SK-N-SH (cell line): ENCODE data around the gene HDAC4. TPM values are rescaled to one million over a fixed set of nuclear protein-coding genes. Genes with fewer than 3 reads are reported as not detected.

ENCODE experiments used
- CTCF ChIA-PET: fragments of 300-600, 350-600 bp; formaldehyde crosslinking; extraction: SDS; loops from one replicate; lab custom pipeline; 2021; lab: Yijun Ruan, JAX
- POLR2A ChIA-PET: fragments of 350-600 bp; sonication (Branson Sonifier 250); formaldehyde crosslinking; extraction: SDS; loops from one replicate; lab custom pipeline; 2020; ENCODE audit warnings: antibody characterized with exemption, inconsistent platforms; lab: Yijun Ruan, JAX
- DNase-seq: peaks from one replicate; pipeline ENCODE4 v3.0.0; 2012
- H2AFZ ChIP-seq: fragments of 200-600 bp; sonication (generic); 2 replicates; pipeline ENCODE4 v1.8.1; 2016; ENCODE audit warnings: antibody characterized with exemption, mild to moderate bottlenecking, low read depth
- H3F3A ChIP-seq: fragments of 200-600 bp; sonication (generic); replicated peaks from 2 replicates; pipeline ENCODE3; 2016; ENCODE audit warnings: antibody characterized with exemption, mild to moderate bottlenecking; ENCODE audit not compliant: insufficient read depth
- H3K27ac ChIP-seq, 2 experiments: fragments of 200-500 bp in 1 of 2; fragments of 200-600 bp in 1 of 2; sonication (Bioruptor generic) in 1 of 2; sonication (generic), shearing (Covaris generic) in 1 of 2; 2 replicates each; pipeline versions ENCODE4 v1.5.1 to v1.6.1; 2014 to 2016; ENCODE audit warnings: low read depth in 2 of 2, inconsistent platforms in 1 of 2, low read length in 1 of 2, mild to moderate bottlenecking in 1 of 2, mixed read lengths in 1 of 2
- H3K27me3 ChIP-seq: fragments of 200-600 bp; sonication (generic), shearing (Covaris generic); 2 replicates; pipeline ENCODE4 v1.6.1; 2016; ENCODE audit warnings: mixed run types; ENCODE audit not compliant: insufficient read depth
- H3K36me3 ChIP-seq, 2 experiments: fragments of 200-500 bp in 1 of 2; fragments of 200-600 bp in 1 of 2; sonication (Bioruptor generic) in 1 of 2; sonication (generic) in 1 of 2; replicated peaks in 1 of 2; 2 replicates each; pipeline versions ENCODE3 to v1.5.1; 2014 to 2016; ENCODE audit warnings: low read length in 1 of 2, mild to moderate bottlenecking in 1 of 2; ENCODE audit not compliant: insufficient read depth in 2 of 2, control insufficient read depth in 1 of 2
- H3K4me1 ChIP-seq, 2 experiments: fragments of 200-500 bp in 1 of 2; fragments of 200-600 bp in 1 of 2; sonication (Bioruptor generic) in 1 of 2; sonication (generic), shearing (Covaris generic) in 1 of 2; 2 replicates each; pipeline versions ENCODE4 v1.5.1 to v1.6.1; 2014 to 2016; ENCODE audit warnings: low read depth in 1 of 2, low read length in 1 of 2, mixed run types in 1 of 2; ENCODE audit not compliant: insufficient read depth in 2 of 2, control insufficient read depth in 1 of 2
- H3K4me2 ChIP-seq: fragments of 200-600 bp; sonication (generic), shearing (Covaris generic); 2 replicates; pipeline ENCODE4 v1.6.1; 2017; ENCODE audit warnings: mixed run types
- H3K4me3 ChIP-seq, 2 experiments: fragments of 200-500 bp in 1 of 2; fragments of 200-600 bp in 1 of 2; sonication (Bioruptor generic) in 1 of 2; sonication (generic), shearing (Covaris generic) in 1 of 2; 2 replicates each; pipeline versions ENCODE4 v1.5.1 to v1.8.1; 2014 to 2016; ENCODE audit warnings: low read depth in 2 of 2, inconsistent platforms in 1 of 2, low read length in 1 of 2, mild to moderate bottlenecking in 1 of 2, mixed read lengths in 1 of 2, moderate library complexity in 1 of 2
- H3K79me2 ChIP-seq: fragments of 200-600 bp; sonication (generic); 2 replicates; pipeline ENCODE4 v1.8.1; 2017; ENCODE audit warnings: mild to moderate bottlenecking; ENCODE audit not compliant: insufficient read depth
- H3K9ac ChIP-seq: fragments of 200-600 bp; sonication (generic); 2 replicates; pipeline ENCODE4 v1.6.1; 2017; ENCODE audit warnings: mixed run types
- H3K9me2 ChIP-seq: fragments of 200-600 bp; sonication (generic); 2 replicates; pipeline ENCODE4 v1.6.1; 2017; ENCODE audit warnings: mixed run types
- H3K9me3 ChIP-seq: fragments of 200-600 bp; sonication (generic); 2 replicates; pipeline ENCODE4 v1.6.1; 2017; ENCODE audit warnings: mixed run types, mild to moderate bottlenecking, moderate library complexity
- H4K20me1 ChIP-seq: fragments of 200-600 bp; sonication (generic); 2 replicates; pipeline ENCODE4 v1.6.1; 2017; ENCODE audit warnings: mild to moderate bottlenecking, mixed run types; ENCODE audit not compliant: insufficient read depth
- EP300 ChIP-seq, 2 experiments: IDR thresholded peaks; 2 replicates each; pipeline versions ENCODE4 v1.4.0 to v1.6.1; 2012; ENCODE audit warnings: borderline replicate concordance in 1 of 2, low read depth in 1 of 2, low read length in 1 of 2
- EZH2phosphoT487 ChIP-seq: fragments of 200-600 bp; sonication (generic); IDR thresholded peaks from 2 replicates; pipeline ENCODE4 v1.6.1; 2017; ENCODE audit warnings: low read depth, mixed run types, mild to moderate bottlenecking, antibody characterized with exemption, moderate library complexity, borderline replicate concordance
- FOXM1 ChIP-seq: IDR thresholded peaks from 2 replicates; pipeline ENCODE4 v1.4.0; 2012; ENCODE audit warnings: low read depth, mild to moderate bottlenecking
- GABPA ChIP-seq: IDR thresholded peaks from 2 replicates; pipeline ENCODE4 v1.4.0; 2012; ENCODE audit warnings: low read depth, mild to moderate bottlenecking
- GATA2 ChIP-seq: sonication (generic); formaldehyde crosslinking; IDR thresholded peaks from 2 replicates; pipeline ENCODE4 v1.5.0; 2020; ENCODE audit warnings: mild to moderate bottlenecking, missing genetic modification reagents
- JUND ChIP-seq: IDR thresholded peaks from 2 replicates; pipeline ENCODE4 v1.4.0; 2012
- MEF2A ChIP-seq: IDR thresholded peaks from 2 replicates; pipeline ENCODE4 v1.4.0; 2012; ENCODE audit warnings: low read depth, borderline replicate concordance
- NFIC ChIP-seq: IDR thresholded peaks from 2 replicates; pipeline ENCODE4 v1.4.0; 2012; ENCODE audit warnings: borderline replicate concordance
- NRF1 ChIP-seq: IDR thresholded peaks from 2 replicates; pipeline ENCODE4 v1.6.1; 2012; ENCODE audit warnings: low read depth, mild to moderate bottlenecking, low read length
- POLR2AphosphoS5 ChIP-seq: IDR thresholded peaks from 2 replicates; pipeline ENCODE4 v1.6.1; 2012; ENCODE audit warnings: low read depth, low read length
- RAD21 ChIP-seq: IDR thresholded peaks from 2 replicates; pipeline ENCODE4 v1.6.1; 2012; ENCODE audit warnings: mild to moderate bottlenecking, low read length
- RCOR1 ChIP-seq: fragments of 150-350 bp; IDR thresholded peaks from 2 replicates; pipeline ENCODE4 v1.6.1; 2017; ENCODE audit warnings: antibody characterized with exemption, low read length
- REST ChIP-seq: IDR thresholded peaks from 2 replicates; pipeline ENCODE4 v1.6.1; 2012; ENCODE audit warnings: mild to moderate bottlenecking, low read depth, low read length, moderate library complexity
- RFX5 ChIP-seq: IDR thresholded peaks from 2 replicates; pipeline ENCODE4 v1.6.1; 2012; ENCODE audit warnings: mild to moderate bottlenecking, improper control_type of control experiment, low read length
- SIN3A ChIP-seq: IDR thresholded peaks from 2 replicates; pipeline ENCODE4 v1.6.1; 2012; ENCODE audit warnings: low read depth, mild to moderate bottlenecking, low read length, moderate library complexity, borderline replicate concordance
- TAF1 ChIP-seq: IDR thresholded peaks from 2 replicates; pipeline ENCODE4 v1.6.1; 2012; ENCODE audit warnings: low read depth, mild to moderate bottlenecking, low read length, moderate library complexity, borderline replicate concordance
- TCF12 ChIP-seq: IDR thresholded peaks from 2 replicates; pipeline ENCODE4 v1.4.0; 2012
- TEAD4 ChIP-seq: IDR thresholded peaks from 2 replicates; pipeline ENCODE4 v1.4.0; 2012; ENCODE audit warnings: mild to moderate bottlenecking, borderline replicate concordance; ENCODE audit not compliant: insufficient read depth
- WGBS: methylation state at CpG from one replicate; pipeline ENCODE4 v1.1.6; 2017; ENCODE audit warnings: low lambda C conversion rate; 5-methylcytosine and 5-hydroxymethylcytosine counted together
- polyA plus RNA-seq, 3 experiments: library from polyadenylated mRNA; depleted of rRNA; stranded (reverse); fragments of >200 nt; gene quantifications; 2 replicates each; pipeline ENCODE4 v1.2.3, GENCODE V29; 2012
- TF ChIP-seq, protein P1 (sequence below): fragments of 200-600 bp; sonication (generic); IDR thresholded peaks from 2 replicates; pipeline ENCODE4 v1.6.1; 2017; ENCODE audit warnings: antibody characterized with exemption, mild to moderate bottlenecking, moderate library complexity

The HDAC4 gene
- polyA plus RNA-seq, 1 of the 3 experiments (the other 2 are of a cell fraction), result 5.5 TPM

DNA sequence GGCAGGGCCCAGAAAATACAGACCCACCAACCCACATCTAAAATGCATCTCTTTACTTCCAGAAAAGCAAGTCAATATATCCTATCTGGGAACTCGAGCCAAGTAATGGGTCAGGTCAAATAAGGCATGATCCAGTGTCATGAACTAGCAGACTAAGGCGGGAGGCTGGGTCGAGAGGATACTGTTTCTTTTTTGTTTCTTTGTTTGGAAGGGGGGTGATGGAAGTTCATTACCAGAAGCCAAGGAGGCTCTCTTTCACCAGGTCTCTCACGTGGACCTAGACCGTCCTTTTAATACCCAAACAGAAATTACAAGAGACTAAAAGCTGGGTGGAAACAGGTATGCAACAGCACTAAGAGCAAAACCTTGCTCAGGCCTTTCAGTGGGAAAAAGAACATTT, 108.3 kb downstream of the HDAC4 start:
- Histone ChIP-seq H2AFZ (no peak overlapping the region), H3K9me2 (no peaks in the 10 kb centered on the region), H3K9me3 (no peaks in the 10 kb centered on the region), H3K4me2 (no peak overlapping the region), H3K4me3 (no peak overlapping the region), H3K27me3 (no peaks in the 10 kb centered on the region), H4K20me1 (no peaks in the 10 kb centered on the region), H3K9ac (no peak overlapping the region), H3K79me2 (0 out of 2 replicates have a peak, but pooled peaks cover 5% of the 10 kb centered on the region), H3K4me1 (peaks cover 0 to 46% of the 10 kb centered on the region in 2 experiments; a peak in 3 of 4 replicates), H3K36me3 (no peaks in the 10 kb centered on the region), H3F3A (no peaks in the 10 kb centered on the region), H3K27ac (no peak overlapping the region; a peak in 1 of 4 replicates)
- no peak for TF ChIP-seq FOXM1
- no peak for TF ChIP-seq TCF12
- no peak for TF ChIP-seq GATA2 (CRISPR knock-in tag)
- TF ChIP-seq GABPA, result no peak
- no peak for TF ChIP-seq RFX5
- no peak for TF ChIP-seq SIN3A
- no peak for TF ChIP-seq EZH2phosphoT487
- no peak for TF ChIP-seq NRF1
- TF ChIP-seq, protein P1, sequence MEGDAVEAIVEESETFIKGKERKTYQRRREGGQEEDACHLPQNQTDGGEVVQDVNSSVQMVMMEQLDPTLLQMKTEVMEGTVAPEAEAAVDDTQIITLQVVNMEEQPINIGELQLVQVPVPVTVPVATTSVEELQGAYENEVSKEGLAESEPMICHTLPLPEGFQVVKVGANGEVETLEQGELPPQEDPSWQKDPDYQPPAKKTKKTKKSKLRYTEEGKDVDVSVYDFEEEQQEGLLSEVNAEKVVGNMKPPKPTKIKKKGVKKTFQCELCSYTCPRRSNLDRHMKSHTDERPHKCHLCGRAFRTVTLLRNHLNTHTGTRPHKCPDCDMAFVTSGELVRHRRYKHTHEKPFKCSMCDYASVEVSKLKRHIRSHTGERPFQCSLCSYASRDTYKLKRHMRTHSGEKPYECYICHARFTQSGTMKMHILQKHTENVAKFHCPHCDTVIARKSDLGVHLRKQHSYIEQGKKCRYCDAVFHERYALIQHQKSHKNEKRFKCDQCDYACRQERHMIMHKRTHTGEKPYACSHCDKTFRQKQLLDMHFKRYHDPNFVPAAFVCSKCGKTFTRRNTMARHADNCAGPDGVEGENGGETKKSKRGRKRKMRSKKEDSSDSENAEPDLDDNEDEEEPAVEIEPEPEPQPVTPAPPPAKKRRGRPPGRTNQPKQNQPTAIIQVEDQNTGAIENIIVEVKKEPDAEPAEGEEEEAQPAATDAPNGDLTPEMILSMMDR, result no peak
- TF ChIP-seq MEF2A, result no peak
- TF ChIP-seq EP300 (IDR thresholded peaks at IDR 0.05; ENCODE audit: borderline replicate concordance in 1 of 2, low read depth in 1 of 2, low read length in 1 of 2), result no peak
- no peak for TF ChIP-seq RAD21
- no peak for TF ChIP-seq NFIC
- TF ChIP-seq RCOR1, result no peak
- CTCF ChIA-PET, result interaction anchor here (0.6 to 1.5 kb wide), 3 partner anchors 9 to 28 kb away, joined by 3 to 4 read pairs (median 3); no protein-coding TSS in a partner anchor
- no peak for DNase-seq
- POLR2A ChIA-PET, result interaction anchor here (0.6 kb wide), 1 partner anchor 12 kb away, joined by 3 read pairs; no protein-coding TSS in a partner anchor
- 83% methylated on average over 5 of the region's 5 CpGs for WGBS

GRCh38 chr2:239291475-239292350, 109.1 kb downstream of the HDAC4 start:
- peak overlapping the region in 1 of 2 experiments; percentile 34; a peak in 1 of 4 replicates for H3K27ac ChIP-seq
- TF ChIP-seq, protein P1, result no peak
- TF ChIP-seq TEAD4 (no peak), TAF1 (no peak), REST (no peak), POLR2AphosphoS5 (no peak), EZH2phosphoT487 (no peak), JUND (no peak), FOXM1 (no peak), TCF12 (no peak)

More at GRCh38 chr2:239291475-239292350, 109.1 kb downstream of the HDAC4 start:
- Histone ChIP-seq H3K4me1 (peaks cover 0 to 45% of the 10 kb centered on the region in 2 experiments; a peak in 3 of 4 replicates), H4K20me1 (no peaks in the 10 kb centered on the region), H2AFZ (no peak overlapping the region), H3K9me2 (no peaks in the 10 kb centered on the region), H3K4me2 (no peak overlapping the region), H3K9ac (no peak overlapping the region), H3K4me3 (no peak overlapping the region), H3K36me3 (no peaks in the 10 kb centered on the region), H3K79me2 (peaks cover 5% of the 10 kb centered on the region; the same call in 1 of the 2 replicates), H3K27me3 (no peaks in the 10 kb centered on the region), H3K9me3 (no peaks in the 10 kb centered on the region), H3F3A (no peaks in the 10 kb centered on the region)
- DNase-seq, result no peak
- ChIA-PET POLR2A (no interaction called here), CTCF (interaction anchor here (0.8 to 1.4 kb wide), 3 partner anchors 12 to 18 kb away, joined by 3 read pairs; no protein-coding TSS in a partner anchor)
- WGBS, result 95% methylated on average over 15 of the region's 30 CpGs
